Astrocyte of the spinal cord (primary cell): Measurements from ENCODE around the gene RANBP17.
A peak's percentile ranks its signal among the peaks of the same experiment; 100 is the strongest.
"Not testable (repeated sequence)": the region's sequence is repeated elsewhere in the genome, so short reads cannot be mapped to it uniquely, and the experiment has no call there.

ENCODE experiments used
- DNase-seq: peaks from one replicate; pipeline ENCODE4 v3.0.0; 2011; ENCODE audit warnings: low read depth, low spot score
- H3K4me3 ChIP-seq: 2 replicates; pipeline ENCODE4 v1.5.1; 2011; ENCODE audit warnings: low read depth, mild to moderate bottlenecking, low read length, moderate library complexity
- CTCF ChIP-seq: IDR thresholded peaks from 2 replicates; pipeline ENCODE4 v1.5.1; 2012; ENCODE audit warnings: low read depth, mild to moderate bottlenecking, low read length, inconsistent platforms
- in situ Hi-C: cut with HindIII; loops from 2 replicates; pipeline ENCODE4 v1.10.0; 2017; ENCODE audit warnings: low sequenced_read_pairs

Gene RANBP17

GRCh38 chr5:170860818-170861666 is 776 bp upstream of the RANBP17 start:
- TF ChIP-seq CTCF = no peak
- DNase-seq = peak; percentile 20
- in situ Hi-C loops = no loop called here
- H3K4me3 ChIP-seq = peak overlapping the region; percentile 9

- TF ChIP-seq CTCF = no peak
- H3K4me3 ChIP-seq = peak overlapping the region; percentile 9
- in situ Hi-C loops = no loop called here
- no peak for DNase-seq
Observed at GRCh38 chr5:170861667-170861916, 226 bp upstream of the RANBP17 start.

GRCh38 chr5:170863646-170864045 is 1.8 kb downstream of the RANBP17 start:
- DNase-seq = peak; percentile 82
- in situ Hi-C loops = no loop called here
- H3K4me3 ChIP-seq = no peak overlapping the region
- TF ChIP-seq CTCF = no peak

- in situ Hi-C loops = no loop called here
- no peak overlapping the region for H3K4me3 ChIP-seq
- no peak for TF ChIP-seq CTCF
- no peak for DNase-seq
Observed at GRCh38 chr5:170865622-170866021, 3.8 kb downstream of the RANBP17 start.

GRCh38 chr5:170867825-170868224 is 6.0 kb downstream of the RANBP17 start:
- no peak overlapping the region for H3K4me3 ChIP-seq
- no peak for DNase-seq
- no peak for TF ChIP-seq CTCF
- in situ Hi-C loops = no loop called here

GRCh38 chr5:170870390-170870789 is 8.6 kb downstream of the RANBP17 start:
- in situ Hi-C loops, DNase-seq, H3K4me3 ChIP-seq: not testable (repeated sequence)

GRCh38 chr5:170874017-170874416 is 12.2 kb downstream of the RANBP17 start:
- in situ Hi-C loops = no loop called here
- TF ChIP-seq CTCF = no peak
- no peak for DNase-seq
- H3K4me3 ChIP-seq = no peak overlapping the region
